NCI-H146 treated with DMSO at 0.1 percent for 48 hours (cell line): ENCODE measurements around the gene CH25H.

Experiments used
- DNase-seq: peaks from one replicate; lab custom pipeline; 2025; ENCODE audit not compliant: unreplicated experiment; lab: John Stamatoyannopoulos, UW

CH25H gene

GRCh38 chr10:89158446-89158845, 48.7 kb downstream of the CH25H start:
- no peak for DNase-seq

GRCh38 chr10:89156161-89156835, 50.8 kb downstream of the CH25H start:
- DNase-seq = no peak
